IMR-90 (cell line): Measurements from ENCODE around the gene TRIM25. TPM values are rescaled to one million over a fixed set of nuclear protein-coding genes. Genes with fewer than 3 reads are reported as not detected.

Experiments
- ATAC-seq: fragments of 200-7000 bp; cut with Tn5 transposase; 2 replicates; pipeline ENCODE4 v1.9.1; 2020; ENCODE audit warnings: low read depth, mild to moderate bottlenecking, moderate library complexity
- BruUV-seq: library from RNA; stranded (reverse); fragments of 400-500 nt; replicated peaks from 2 replicates; lab custom pipeline; 2021; lab: Mats Ljungman, UMichigan
- CTCF ChIA-PET: fragments of 300-600 bp; formaldehyde crosslinking; extraction: SDS; loops from one replicate; lab custom pipeline; 2021; ENCODE audit warnings: antibody characterized with exemption; lab: Yijun Ruan, JAX
- POLR2A ChIA-PET: fragments of 300-600 bp; sonication (Branson Sonifier 250); formaldehyde crosslinking; loops from one replicate; lab custom pipeline; 2022; ENCODE audit warnings: antibody characterized with exemption; ENCODE audit not compliant: unreplicated experiment; lab: Charles Lee
- DNase-seq: peaks from one replicate; pipeline ENCODE4 v3.0.0; 2013
- H2AFZ ChIP-seq: replicated peaks from 2 replicates; pipeline ENCODE3; 2013; ENCODE audit warnings: low read length, mild to moderate bottlenecking; ENCODE audit not compliant: poor library complexity
- H2AK5ac ChIP-seq: 2 replicates; pipeline ENCODE4 v1.6.1; 2013; ENCODE audit warnings: low read depth, low read length, inconsistent platforms
- H2AK9ac ChIP-seq: replicated peaks from 2 replicates; pipeline ENCODE3; 2013; ENCODE audit warnings: mild to moderate bottlenecking, low read depth, low read length, moderate library complexity; ENCODE audit not compliant: poor library complexity
- H2BK120ac ChIP-seq: 2 replicates; pipeline ENCODE4 v1.6.1; 2013; ENCODE audit warnings: low read depth, low read length, inconsistent platforms
- H2BK15ac ChIP-seq: 3 replicates; pipeline ENCODE4 v1.6.1; 2013; ENCODE audit warnings: low read depth, low read length, inconsistent platforms
- H2BK20ac ChIP-seq: 2 replicates; pipeline ENCODE4 v1.6.1; 2013; ENCODE audit warnings: low read depth, mild to moderate bottlenecking, inconsistent platforms, low read length, moderate library complexity
- H2BK5ac ChIP-seq: 2 replicates; pipeline ENCODE4 v1.6.1; 2013; ENCODE audit warnings: mild to moderate bottlenecking, low read depth, low read length, inconsistent platforms; ENCODE audit not compliant: poor library complexity, severe bottlenecking
- H3K14ac ChIP-seq: replicated peaks from 2 replicates; pipeline ENCODE4 v1.6.1; 2013; ENCODE audit warnings: low read depth, low read length, inconsistent platforms
- H3K18ac ChIP-seq: 2 replicates; pipeline ENCODE4 v1.6.1; 2013; ENCODE audit warnings: low read depth, low read length, control low read depth
- H3K23ac ChIP-seq: 2 replicates; pipeline ENCODE4 v1.6.1; 2013; ENCODE audit warnings: low read depth, low read length, inconsistent platforms
- H3K27ac ChIP-seq: 2 replicates; pipeline ENCODE4 v1.5.1; 2013; ENCODE audit warnings: mild to moderate bottlenecking, control low read depth, low read length; ENCODE audit not compliant: insufficient read depth
- H3K27me3 ChIP-seq: 2 replicates; pipeline ENCODE4 v1.6.1; 2013; ENCODE audit warnings: low read length; ENCODE audit not compliant: control insufficient read depth, insufficient read depth
- H3K36me3 ChIP-seq: 2 replicates; pipeline ENCODE4 v1.6.1; 2013; ENCODE audit warnings: low read length, mixed read lengths; ENCODE audit not compliant: control insufficient read depth, insufficient read depth
- H3K4ac ChIP-seq: 2 replicates; pipeline ENCODE4 v1.6.1; 2013; ENCODE audit warnings: low read depth, low read length, inconsistent platforms
- H3K4me1 ChIP-seq: 2 replicates; pipeline ENCODE4 v1.6.1; 2013; ENCODE audit warnings: low read length, mixed read lengths; ENCODE audit not compliant: control insufficient read depth, insufficient read depth
- H3K4me2 ChIP-seq: 2 replicates; pipeline ENCODE4 v1.6.1; 2013; ENCODE audit warnings: low read depth, mild to moderate bottlenecking, control low read depth, low read length, moderate library complexity
- H3K4me3 ChIP-seq: 2 replicates; pipeline ENCODE4 v1.5.1; 2013; ENCODE audit warnings: low read depth, mild to moderate bottlenecking, control low read depth, low read length, moderate library complexity; ENCODE audit not compliant: insufficient read depth
- H3K56ac ChIP-seq: 2 replicates; pipeline ENCODE4 v1.6.1; 2013; ENCODE audit warnings: low read length, inconsistent platforms; ENCODE audit not compliant: insufficient read depth; ENCODE audit errors: extremely low read depth
- H3K79me1 ChIP-seq, 2 experiments: 2 replicates each; pipeline ENCODE4 v1.6.1; 2013; ENCODE audit warnings: low read length in 2 of 2, inconsistent platforms in 1 of 2, low read depth in 1 of 2
- H3K9ac ChIP-seq: 2 replicates; pipeline ENCODE4 v1.6.1; 2013; ENCODE audit warnings: low read depth, low read length, control low read depth
- H3K9me1 ChIP-seq: 2 replicates; pipeline ENCODE4 v1.6.1; 2013; ENCODE audit warnings: low read length, inconsistent platforms; ENCODE audit not compliant: insufficient read depth
- H3K9me3 ChIP-seq: 2 replicates; pipeline ENCODE4 v1.6.1; 2013; ENCODE audit warnings: low read length; ENCODE audit not compliant: control insufficient read depth, insufficient read depth
- H4K20me1 ChIP-seq: 2 replicates; pipeline ENCODE4 v1.6.1; 2013; ENCODE audit warnings: low read length, inconsistent platforms; ENCODE audit not compliant: insufficient read depth
- H4K5ac ChIP-seq: 2 replicates; pipeline ENCODE4 v1.6.1; 2013; ENCODE audit warnings: mild to moderate bottlenecking, low read depth, low read length, control low read depth
- H4K8ac ChIP-seq, 2 experiments: 2 replicates each; pipeline ENCODE4 v1.6.1; 2013; ENCODE audit warnings: low read depth in 2 of 2, low read length in 2 of 2, control low read depth in 1 of 2, inconsistent platforms in 1 of 2
- H4K91ac ChIP-seq: 2 replicates; pipeline ENCODE4 v1.6.1; 2013; ENCODE audit warnings: low read depth, low read length, inconsistent platforms; ENCODE audit not compliant: insufficient read depth
- MXI1 ChIP-seq: IDR thresholded peaks from 2 replicates; pipeline ENCODE4 v1.6.1; 2012; ENCODE audit warnings: low read depth, mild to moderate bottlenecking, low read length, moderate library complexity, borderline replicate concordance
- RCOR1 ChIP-seq: IDR thresholded peaks from 2 replicates; pipeline ENCODE4 v1.6.1; 2012; ENCODE audit warnings: mild to moderate bottlenecking, low read length, improper control_type of control experiment; ENCODE audit not compliant: insufficient replicate concordance
- SMC3 ChIP-seq: fragments of 150-350 bp; IDR thresholded peaks from 2 replicates; pipeline ENCODE4 v1.6.1; 2016; ENCODE audit warnings: low read depth, mild to moderate bottlenecking, antibody characterized with exemption, low read length, moderate library complexity
- WGBS, 2 experiments: methylation state at CpG; one replicate each; pipeline versions ENCODE4 v1.1.5 to v1.1.7; 2013; ENCODE audit warnings: missing lambda C conversion rate in 2 of 2; ENCODE audit not compliant: insufficient read length in 1 of 2; ENCODE audit errors: extremely low coverage in 2 of 2; 5-methylcytosine and 5-hydroxymethylcytosine counted together
- dilution Hi-C: fragments of 300-500 bp; cut with HindIII; formaldehyde crosslinking; loops from one replicate; pipeline ENCODE4 v1.14.3; 2018; ENCODE audit warnings: low sequenced_read_pairs; ENCODE audit not compliant: unreplicated experiment
- in situ Hi-C: fragments of 300-500 bp; cut with MboI; formaldehyde crosslinking; loops from 3 replicates; pipeline ENCODE4 v1.14.3; 2019; ENCODE audit warnings: low sequenced_read_pairs, inconsistent platforms, mixed read lengths
- intact Hi-C: fragments of 100-400 bp; cut with micrococcal nuclease; formaldehyde crosslinking; loops from 2 replicates; pipeline ENCODE4 v1.10.0; 2022
- polyA plus RNA-seq, 3 experiments: library from polyadenylated mRNA; depleted of rRNA; stranded (reverse); fragments of >200 nt; gene quantifications; 2 replicates each; pipeline ENCODE4 v1.2.3, GENCODE V29; 2012; ENCODE audit warnings: low replicate concordance in 1 of 3
- total RNA-seq: library from RNA; depleted of rRNA; stranded (reverse); fragments of >200 nt; gene quantifications from 2 replicates; pipeline ENCODE4 v1.2.3, GENCODE V29; 2012

Gene TRIM25
- total and polyA plus RNA-seq, 2 of the 4 experiments (the other 2 are of a cell fraction) = 25.5 to 27.5 TPM

DNA sequence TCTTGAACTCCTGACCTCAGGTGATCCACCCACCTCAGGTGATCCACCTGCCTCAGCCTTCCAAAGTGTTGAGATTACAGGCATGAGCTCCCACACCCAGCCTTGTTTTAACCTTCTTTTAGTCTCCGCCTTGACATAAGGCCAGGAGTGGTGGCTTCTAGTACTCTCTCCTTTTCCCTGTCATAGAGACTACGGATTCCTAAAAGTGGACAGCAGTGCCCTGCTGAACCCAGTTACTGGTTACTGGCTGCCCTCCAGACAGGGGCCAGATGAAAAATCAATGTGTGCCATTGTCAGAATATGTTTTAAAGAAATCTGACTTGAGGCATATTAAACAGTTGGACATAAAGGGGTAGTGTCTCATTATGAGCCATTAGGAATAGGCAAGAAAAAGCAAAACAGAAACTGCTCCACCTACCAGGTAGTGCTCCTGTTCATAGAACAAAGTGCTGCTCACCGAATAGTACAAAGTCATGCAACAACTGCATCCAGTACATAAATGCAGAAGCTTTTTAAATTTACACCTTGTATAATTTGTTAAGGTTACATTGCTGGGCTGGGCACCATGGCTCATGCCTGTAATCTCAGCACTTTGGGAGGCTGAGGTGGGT lies 32.1 kb downstream of the TRIM25 start:
- TF ChIP-seq MXI1 (no peak), RCOR1 (no peak), SMC3 (no peak)
- H3K4me3 ChIP-seq = no peak overlapping the region
- H3K4ac ChIP-seq = no peak overlapping the region
- intact Hi-C loops (no loop called here), dilution Hi-C loops (no loop called here), in situ Hi-C loops (no loop called here)
- ChIA-PET CTCF (no interaction called here), POLR2A (interaction anchor here (0.6 kb wide), 1 partner anchor 31 kb away, joined by 3 read pairs; no protein-coding TSS in a partner anchor)
- peaks cover 5% of the 10 kb centered on the region; the same call in 1 of the 2 replicates for H3K9me1 ChIP-seq
- H4K8ac ChIP-seq = no peak overlapping the region
- H3K4me2 ChIP-seq = no peak overlapping the region
- no TSS peak for BruUV-seq
- no peaks in the 10 kb centered on the region for H3K79me1 ChIP-seq
- H3K23ac ChIP-seq = no peak overlapping the region
- H2BK20ac ChIP-seq = no peak overlapping the region
- no peak overlapping the region for H2AK5ac ChIP-seq
- H3K27me3 ChIP-seq = no peaks in the 10 kb centered on the region
- no peaks in the 10 kb centered on the region for H3K4me1 ChIP-seq
- H3K9me3 ChIP-seq = no peaks in the 10 kb centered on the region
- ATAC-seq = no peak
- no peak overlapping the region for H2BK5ac ChIP-seq
- no CpG with 5 or more reads among the region's 3 CpGs for WGBS, 2 experiments
- no peak overlapping the region for H3K14ac ChIP-seq
- H4K91ac ChIP-seq = no peak overlapping the region
- H4K5ac ChIP-seq = no peak overlapping the region
- H3K27ac ChIP-seq = no peak overlapping the region
- no peak overlapping the region for H2BK15ac ChIP-seq
- no peak overlapping the region for H2AFZ ChIP-seq
- H2BK120ac ChIP-seq = no peak overlapping the region
- no peak overlapping the region for H2AK9ac ChIP-seq
- no peak overlapping the region for H3K9ac ChIP-seq
- no peak overlapping the region for H3K18ac ChIP-seq
- no peak for DNase-seq
- no peaks in the 10 kb centered on the region for H3K36me3 ChIP-seq
- H4K20me1 ChIP-seq = no peaks in the 10 kb centered on the region
- H3K56ac ChIP-seq = no peak overlapping the region
